Stimulated activated CD8-positive, alpha-beta memory T cell treated with anti-CD3 and anti-CD28 coated beads, Interleukin-4, amount 100 ng/mL, for 24 hours (primary cell): ENCODE data around the gene MGAT5B.
"Not testable (repeated sequence)": the region's sequence is repeated elsewhere in the genome, so short reads cannot be mapped to it uniquely, and the experiment has no call there.

Source experiments
- DNase-seq: peaks from one replicate; pipeline ENCODE4 v3.0.0-alpha.2; 2020; ENCODE audit warnings: low read depth

The MGAT5B gene, protein sequence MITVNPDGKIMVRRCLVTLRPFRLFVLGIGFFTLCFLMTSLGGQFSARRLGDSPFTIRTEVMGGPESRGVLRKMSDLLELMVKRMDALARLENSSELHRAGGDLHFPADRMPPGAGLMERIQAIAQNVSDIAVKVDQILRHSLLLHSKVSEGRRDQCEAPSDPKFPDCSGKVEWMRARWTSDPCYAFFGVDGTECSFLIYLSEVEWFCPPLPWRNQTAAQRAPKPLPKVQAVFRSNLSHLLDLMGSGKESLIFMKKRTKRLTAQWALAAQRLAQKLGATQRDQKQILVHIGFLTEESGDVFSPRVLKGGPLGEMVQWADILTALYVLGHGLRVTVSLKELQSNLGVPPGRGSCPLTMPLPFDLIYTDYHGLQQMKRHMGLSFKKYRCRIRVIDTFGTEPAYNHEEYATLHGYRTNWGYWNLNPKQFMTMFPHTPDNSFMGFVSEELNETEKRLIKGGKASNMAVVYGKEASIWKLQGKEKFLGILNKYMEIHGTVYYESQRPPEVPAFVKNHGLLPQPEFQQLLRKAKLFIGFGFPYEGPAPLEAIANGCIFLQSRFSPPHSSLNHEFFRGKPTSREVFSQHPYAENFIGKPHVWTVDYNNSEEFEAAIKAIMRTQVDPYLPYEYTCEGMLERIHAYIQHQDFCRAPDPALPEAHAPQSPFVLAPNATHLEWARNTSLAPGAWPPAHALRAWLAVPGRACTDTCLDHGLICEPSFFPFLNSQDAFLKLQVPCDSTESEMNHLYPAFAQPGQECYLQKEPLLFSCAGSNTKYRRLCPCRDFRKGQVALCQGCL

DNA sequence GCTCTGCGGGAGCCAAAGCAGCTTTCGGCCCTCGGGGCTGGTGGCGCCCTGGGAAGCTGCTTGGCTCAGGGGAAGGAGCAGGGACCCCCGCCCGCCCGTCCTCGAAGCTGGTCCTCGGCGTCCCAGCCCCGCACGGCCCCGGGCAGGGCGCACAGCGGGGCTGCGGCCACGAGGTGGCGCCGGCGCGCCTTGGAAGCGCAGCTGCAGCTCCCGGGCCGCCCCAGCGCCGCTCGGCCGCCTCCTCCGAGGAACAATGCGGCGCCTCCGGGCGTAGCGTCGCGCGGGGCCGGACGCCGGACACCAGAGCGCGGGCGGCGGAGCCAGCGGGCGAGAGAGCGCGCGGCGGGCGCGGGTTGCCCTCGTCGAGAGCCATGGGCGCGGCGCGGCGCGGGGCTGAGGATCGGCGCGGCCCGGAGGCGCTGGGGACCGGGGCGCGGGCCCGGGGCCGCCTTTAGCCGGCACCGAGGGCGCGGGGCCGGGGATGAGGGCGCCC is at the start of gene MGAT5B:
Gene MGAT5B, plus strand, starts transcription at position 229 of the 493 bp plus-strand sequence. CDS start 626 bp downstream, outside the sequence.
- peak; percentile 61 for DNase-seq

DNA sequence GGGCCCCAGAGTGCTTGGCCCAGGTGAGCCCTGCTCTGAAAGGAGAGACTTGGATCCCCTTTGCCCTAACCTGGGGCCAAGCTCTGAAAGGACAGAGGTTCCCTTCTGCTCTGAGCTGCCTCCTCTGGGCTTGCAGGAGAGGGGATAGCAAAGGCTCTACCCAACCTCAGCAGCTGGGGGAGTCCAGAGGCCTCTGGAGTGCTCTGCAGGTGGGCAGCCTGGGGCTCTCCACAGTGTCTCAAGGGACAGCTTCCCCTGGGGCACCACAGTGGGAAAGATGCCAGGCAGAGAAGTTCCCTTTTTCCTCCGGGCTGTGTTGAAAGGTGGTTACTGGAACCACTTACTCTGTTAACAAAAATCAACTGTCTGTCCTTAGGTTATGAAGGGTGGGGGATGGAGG is 48.2 kb upstream of the MGAT5B start:
- no peak for DNase-seq

DNA sequence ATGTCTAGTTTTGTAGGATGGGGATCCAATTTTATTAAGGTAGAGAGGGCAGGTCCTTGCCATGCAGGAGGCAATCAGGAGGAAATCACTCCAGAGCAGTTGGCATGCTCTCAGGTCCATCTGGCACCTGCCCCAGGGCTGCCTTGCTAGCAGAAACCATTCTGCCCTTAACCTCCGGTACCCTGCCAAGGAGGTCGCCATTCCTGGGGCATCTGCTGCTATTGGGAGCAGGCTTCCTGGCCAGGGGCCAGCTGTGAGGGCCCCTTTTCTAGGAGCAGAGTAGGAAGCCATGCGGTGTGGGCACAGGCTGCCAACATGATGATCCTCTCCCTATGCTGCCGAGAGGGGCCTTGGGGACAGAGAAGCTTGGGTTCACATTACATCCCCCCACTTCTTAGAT is 47.6 kb upstream of the MGAT5B start:
- no peak for DNase-seq

GRCh38 chr17:76822184-76822778 is 45.9 kb upstream of the MGAT5B start:
- DNase-seq: no peak

DNA sequence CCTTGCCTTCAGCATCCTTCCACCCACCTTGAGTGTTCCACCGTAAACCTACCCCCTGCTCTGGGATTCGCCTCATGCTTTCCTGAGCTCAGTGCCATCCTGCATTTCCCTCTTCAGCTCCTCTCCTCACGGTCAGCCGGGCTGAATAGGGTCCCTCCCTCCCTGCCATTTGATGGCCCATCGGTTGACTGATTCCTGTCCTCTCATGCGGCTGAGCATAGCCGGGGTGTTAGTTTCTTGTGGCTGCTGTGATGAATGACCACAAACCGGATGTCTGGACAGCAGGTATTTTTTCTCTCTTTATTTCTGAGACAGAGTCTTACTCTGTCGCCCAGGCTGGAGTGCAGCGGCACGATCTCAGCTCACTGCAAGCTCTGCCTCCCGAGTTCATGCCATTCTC is 44.1 kb upstream of the MGAT5B start:
- no peak for DNase-seq

GRCh38 chr17:76826330-76827068 is 41.7 kb upstream of the MGAT5B start:
- DNase-seq: no peak

- DNase-seq: no peak
Observed at GRCh38 chr17:76827736-76828135, 40.5 kb upstream of the MGAT5B start.

DNA sequence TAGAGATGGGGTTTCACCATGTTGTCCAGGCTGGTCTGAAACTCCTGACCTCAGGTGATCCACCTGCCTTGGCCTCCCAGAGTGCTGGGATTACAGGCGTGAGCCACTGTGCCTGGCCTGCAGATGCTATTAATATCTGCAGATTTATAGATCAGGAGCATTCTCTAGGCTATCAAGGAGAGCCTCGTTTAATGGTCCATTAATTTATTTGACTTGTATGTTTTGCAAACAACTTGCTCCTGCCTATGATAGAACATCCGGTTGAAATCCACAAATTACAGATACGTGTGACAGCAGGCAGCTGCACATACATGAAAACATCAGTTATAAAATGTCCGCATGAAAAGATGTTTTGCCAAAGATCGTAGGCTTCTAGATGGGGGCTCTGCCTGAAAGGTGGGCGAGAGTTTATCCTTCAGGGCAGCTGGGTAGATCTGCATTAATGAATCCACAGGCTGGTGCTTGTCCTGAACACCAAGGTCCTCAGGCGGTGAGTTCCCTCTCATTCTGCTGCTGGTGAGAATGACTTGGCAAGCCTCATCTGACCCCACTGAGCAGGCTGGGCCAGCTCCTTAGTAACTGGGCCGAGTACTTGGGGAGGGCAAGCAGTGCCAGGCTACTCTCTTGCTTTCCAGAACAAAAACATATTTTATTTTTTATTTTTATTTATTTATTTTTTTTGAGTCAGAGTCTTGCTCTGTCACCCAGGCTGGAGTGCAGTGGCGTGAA is 37.1 kb upstream of the MGAT5B start:
- DNase-seq: no peak

GRCh38 chr17:76833034-76833644 is 35.1 kb upstream of the MGAT5B start:
- no peak for DNase-seq

DNA sequence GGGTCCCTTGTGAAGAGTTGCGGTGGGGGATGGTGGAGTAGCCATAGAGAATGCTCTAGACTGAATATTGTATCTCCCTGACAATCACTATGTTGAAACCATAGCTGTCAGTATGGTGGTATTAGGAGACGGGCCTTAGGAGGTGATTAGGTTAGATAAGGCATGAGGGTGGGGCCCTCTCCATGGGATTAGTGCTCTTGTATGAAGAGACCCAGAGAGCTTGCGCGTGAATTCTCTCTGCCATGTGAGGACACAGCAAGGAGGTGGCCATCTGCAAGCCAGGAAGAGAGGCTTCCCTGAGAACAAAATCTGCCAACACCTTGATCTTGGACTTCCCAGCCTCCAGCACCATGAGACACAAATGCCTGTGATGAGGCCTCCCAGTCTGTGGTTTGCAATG is 34.5 kb upstream of the MGAT5B start:
- DNase-seq: no peak

- no peak for DNase-seq
Observed at GRCh38 chr17:76834870-76835269, 33.3 kb upstream of the MGAT5B start.

GRCh38 chr17:76840443-76840767 is 27.8 kb upstream of the MGAT5B start:
- DNase-seq: no peak

- DNase-seq: no peak
Observed at GRCh38 chr17:76840884-76841775, 27.1 kb upstream of the MGAT5B start.

DNA sequence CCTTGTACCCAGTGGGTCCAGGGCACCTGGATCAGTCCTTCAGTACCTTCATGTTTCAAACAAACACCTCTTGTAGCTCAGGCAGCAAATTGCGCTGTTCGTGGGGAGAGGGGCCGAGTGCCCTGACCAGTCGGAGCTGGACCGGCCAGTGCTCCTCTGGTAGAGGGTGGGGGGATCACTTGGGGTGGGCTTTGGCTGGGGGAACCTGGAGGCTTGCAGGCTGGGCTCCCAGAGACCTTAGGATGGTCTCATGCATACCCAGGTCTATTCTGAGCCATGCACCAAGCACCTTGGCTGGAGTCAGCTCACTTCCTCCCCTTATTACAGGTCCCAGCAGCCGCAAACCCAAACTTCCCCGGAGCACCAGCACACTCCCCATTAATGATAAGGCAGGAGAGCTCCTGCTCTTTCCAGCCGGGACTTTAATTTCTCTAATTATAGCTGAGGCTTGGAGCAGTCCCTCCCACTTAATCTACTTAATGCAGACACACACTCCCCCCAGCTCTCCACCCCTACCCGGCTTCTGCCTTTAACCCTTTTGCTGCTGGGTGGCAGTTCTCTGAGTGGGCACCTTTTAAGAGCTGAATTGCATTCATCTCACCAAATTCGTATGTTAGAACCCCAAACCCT is 26.3 kb upstream of the MGAT5B start:
- DNase-seq: no peak

- not testable (repeated sequence) for DNase-seq
Observed at GRCh38 chr17:76843068-76843467, 25.1 kb upstream of the MGAT5B start.

- DNase-seq: no peak
Observed at GRCh38 chr17:76843703-76844484, 24.3 kb upstream of the MGAT5B start.

- no peak for DNase-seq
Observed at GRCh38 chr17:76844485-76844829, 23.7 kb upstream of the MGAT5B start.

DNA sequence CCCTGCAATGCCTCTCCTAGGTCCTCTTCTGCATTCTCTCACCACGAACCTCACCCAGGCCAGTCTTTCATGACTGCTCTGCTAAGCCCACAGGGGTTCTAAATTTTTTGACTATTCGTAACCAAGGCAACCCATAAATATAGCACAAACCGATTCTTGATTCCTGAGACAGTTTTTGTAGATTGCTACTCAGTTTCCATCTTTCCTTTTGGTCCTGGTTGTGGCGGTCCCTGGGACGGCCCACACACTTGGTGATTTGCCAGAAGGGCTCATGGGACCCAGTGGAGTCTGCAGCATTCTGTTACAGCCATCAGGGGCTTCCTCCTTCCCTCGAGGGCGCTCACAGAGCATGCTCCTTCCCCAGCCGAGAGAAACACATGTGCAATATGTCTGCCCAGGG is 23.4 kb upstream of the MGAT5B start:
- no peak for DNase-seq

DNA sequence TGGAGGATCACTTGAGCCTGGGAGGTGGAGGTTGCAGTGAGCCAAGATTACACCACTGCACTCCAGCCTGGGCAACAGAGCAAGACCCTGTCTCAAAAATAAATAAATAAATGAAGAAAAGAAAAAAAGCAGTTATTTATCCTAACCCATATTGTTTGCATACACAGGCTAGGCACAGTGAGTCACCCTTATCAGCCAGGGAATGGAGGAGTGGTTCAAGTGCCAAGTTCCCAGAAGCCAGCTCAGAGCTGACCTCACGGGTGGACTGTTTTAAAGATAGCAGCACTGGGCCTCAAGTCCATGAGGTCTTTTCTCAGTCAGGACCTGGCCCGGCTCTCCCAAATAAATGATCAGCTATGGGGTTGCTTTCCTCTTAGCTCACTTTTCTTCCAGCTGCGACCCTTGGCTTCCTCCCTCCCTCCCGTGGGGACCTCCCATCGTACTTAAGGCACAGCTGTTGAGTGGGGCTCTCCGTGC is 22.6 kb upstream of the MGAT5B start:
- DNase-seq: no peak
